Rectal smooth muscle tissue (tissue), 1 donor: ENCODE measurements around the gene C15orf62.

ENCODE experiments used
- H3K27ac ChIP-seq: one replicate; pipeline ENCODE4 v1.7.0; 2013; ENCODE audit warnings: low read depth, low read length, inconsistent platforms
- H3K27me3 ChIP-seq: one replicate; pipeline ENCODE4 v1.7.0; 2013; ENCODE audit warnings: low read length; ENCODE audit not compliant: control insufficient read depth, insufficient read depth
- H3K36me3 ChIP-seq: one replicate; pipeline ENCODE4 v1.7.0; 2013; ENCODE audit warnings: low read length; ENCODE audit not compliant: control insufficient read depth, insufficient read depth
- H3K4me1 ChIP-seq: one replicate; pipeline ENCODE4 v1.7.0; 2013; ENCODE audit warnings: low read length; ENCODE audit not compliant: control insufficient read depth, insufficient read depth
- H3K4me3 ChIP-seq: one replicate; pipeline ENCODE4 v1.7.0; 2013; ENCODE audit warnings: low read length
- H3K9ac ChIP-seq: one replicate; pipeline ENCODE4 v1.7.0; 2013; ENCODE audit warnings: low read length

C15orf62 gene

GRCh38 chr15:40769274-40770146 lies at the start of gene C15orf62:
C15orf62 (plus strand) TSS chr15:40769980; CDS start chr15:40770496, 516 bp downstream.
- no peak within 1 kb of the TSS for H3K27ac ChIP-seq
- no peak within 1 kb of the TSS for H3K9ac ChIP-seq
- no peaks in the 10 kb centered on the region for H3K4me1 ChIP-seq
- peaks cover 12% of the 10 kb centered on the region for H3K36me3 ChIP-seq
- H3K4me3 ChIP-seq: no peak within 1 kb of the TSS
- H3K27me3 ChIP-seq: no peaks in the 10 kb centered on the region

GRCh38 chr15:40721701-40722100 lies 48.1 kb upstream of the C15orf62 start:
- Histone ChIP-seq H3K36me3 (no peaks in the 10 kb centered on the region), H3K4me1 (no peaks in the 10 kb centered on the region), H3K27ac (no peak overlapping the region), H3K9ac (no peak overlapping the region), H3K4me3 (no peak overlapping the region), H3K27me3 (no peaks in the 10 kb centered on the region)

- Histone ChIP-seq H3K9ac (no peak overlapping the region), H3K4me3 (no peak overlapping the region)
These were observed 47.4 kb upstream of the C15orf62 start for GRCh38 chr15:40722354-40722753.

GRCh38 chr15:40722934-40723333 lies 46.8 kb upstream of the C15orf62 start:
- Histone ChIP-seq H3K27ac (no peak overlapping the region), H3K36me3 (no peaks in the 10 kb centered on the region), H3K4me3 (no peak overlapping the region), H3K9ac (no peak overlapping the region), H3K27me3 (no peaks in the 10 kb centered on the region), H3K4me1 (no peaks in the 10 kb centered on the region)

More at GRCh38 chr15:40722354-40722753, 47.4 kb upstream of the C15orf62 start:
- no peaks in the 10 kb centered on the region for H3K36me3 ChIP-seq
- no peak overlapping the region for H3K27ac ChIP-seq
- H3K27me3 ChIP-seq: no peaks in the 10 kb centered on the region
- H3K4me1 ChIP-seq: no peaks in the 10 kb centered on the region

GRCh38 chr15:40723919-40724318 lies 45.9 kb upstream of the C15orf62 start:
- no peak overlapping the region for H3K4me3 ChIP-seq
- no peaks in the 10 kb centered on the region for H3K36me3 ChIP-seq

GRCh38 chr15:40731034-40731433 lies 38.7 kb upstream of the C15orf62 start:
- Histone ChIP-seq H3K4me3 (no peak overlapping the region), H3K9ac (no peak overlapping the region), H3K27me3 (no peaks in the 10 kb centered on the region), H3K36me3 (no peaks in the 10 kb centered on the region), H3K4me1 (no peaks in the 10 kb centered on the region), H3K27ac (no peak overlapping the region)

More at GRCh38 chr15:40723919-40724318, 45.9 kb upstream of the C15orf62 start:
- no peak overlapping the region for H3K9ac ChIP-seq
- H3K4me1 ChIP-seq: no peaks in the 10 kb centered on the region
- H3K27ac ChIP-seq: no peak overlapping the region
- H3K27me3 ChIP-seq: no peaks in the 10 kb centered on the region

GRCh38 chr15:40736575-40736974 lies 33.2 kb upstream of the C15orf62 start:
- no peak overlapping the region for H3K27ac ChIP-seq
- no peak overlapping the region for H3K9ac ChIP-seq
- peaks cover 16% of the 10 kb centered on the region for H3K36me3 ChIP-seq
- H3K27me3 ChIP-seq: no peaks in the 10 kb centered on the region
- no peak overlapping the region for H3K4me3 ChIP-seq
- H3K4me1 ChIP-seq: no peaks in the 10 kb centered on the region

- Histone ChIP-seq H3K9ac (no peak overlapping the region), H3K4me1 (no peaks in the 10 kb centered on the region), H3K4me3 (no peak overlapping the region), H3K36me3 (peaks cover 16% of the 10 kb centered on the region), H3K27me3 (no peaks in the 10 kb centered on the region), H3K27ac (no peak overlapping the region)
These were observed 32.7 kb upstream of the C15orf62 start for GRCh38 chr15:40737048-40737447.

- peaks cover 22% of the 10 kb centered on the region for H3K36me3 ChIP-seq
- no peak overlapping the region for H3K9ac ChIP-seq
- no peak overlapping the region for H3K27ac ChIP-seq
- H3K4me3 ChIP-seq: no peak overlapping the region
- no peaks in the 10 kb centered on the region for H3K4me1 ChIP-seq
- H3K27me3 ChIP-seq: no peaks in the 10 kb centered on the region
These were observed 30.7 kb upstream of the C15orf62 start for GRCh38 chr15:40739047-40739446.

GRCh38 chr15:40739854-40740253 lies 29.9 kb upstream of the C15orf62 start:
- no peak overlapping the region for H3K9ac ChIP-seq
- no peaks in the 10 kb centered on the region for H3K27me3 ChIP-seq
- H3K27ac ChIP-seq: no peak overlapping the region
- H3K36me3 ChIP-seq: peaks cover 27% of the 10 kb centered on the region
- H3K4me3 ChIP-seq: no peak overlapping the region
- H3K4me1 ChIP-seq: no peaks in the 10 kb centered on the region

GRCh38 chr15:40743485-40743901 lies 26.3 kb upstream of the C15orf62 start:
- H3K36me3 ChIP-seq: peaks cover 26% of the 10 kb centered on the region
- no peak overlapping the region for H3K4me3 ChIP-seq
- H3K9ac ChIP-seq: no peak overlapping the region
- no peak overlapping the region for H3K27ac ChIP-seq
- no peaks in the 10 kb centered on the region for H3K27me3 ChIP-seq
- H3K4me1 ChIP-seq: no peaks in the 10 kb centered on the region

GRCh38 chr15:40743921-40744814 lies 25.6 kb upstream of the C15orf62 start:
- H3K4me1 ChIP-seq: no peaks in the 10 kb centered on the region
- H3K27me3 ChIP-seq: no peaks in the 10 kb centered on the region
- no peak overlapping the region for H3K27ac ChIP-seq
- no peak overlapping the region for H3K9ac ChIP-seq
- peaks cover 26% of the 10 kb centered on the region for H3K36me3 ChIP-seq
- no peak overlapping the region for H3K4me3 ChIP-seq
